B cell (primary cell): ENCODE measurements around the gene SMG7.

Source experiments
- CTCF ChIP-seq: fragments of 200-600 bp; IDR thresholded peaks from one replicate; pipeline ENCODE4 v1.8.0; 2022; ENCODE audit warnings: antibody characterized with exemption, mild to moderate bottlenecking
- EZH2 ChIP-seq: IDR thresholded peaks from 2 replicates; pipeline ENCODE4 v1.6.1; 2012; ENCODE audit warnings: borderline replicate concordance, low read depth, mild to moderate bottlenecking, moderate library complexity, low read length; ENCODE audit not compliant: insufficient read depth, poor library complexity, severe bottlenecking

DNA sequence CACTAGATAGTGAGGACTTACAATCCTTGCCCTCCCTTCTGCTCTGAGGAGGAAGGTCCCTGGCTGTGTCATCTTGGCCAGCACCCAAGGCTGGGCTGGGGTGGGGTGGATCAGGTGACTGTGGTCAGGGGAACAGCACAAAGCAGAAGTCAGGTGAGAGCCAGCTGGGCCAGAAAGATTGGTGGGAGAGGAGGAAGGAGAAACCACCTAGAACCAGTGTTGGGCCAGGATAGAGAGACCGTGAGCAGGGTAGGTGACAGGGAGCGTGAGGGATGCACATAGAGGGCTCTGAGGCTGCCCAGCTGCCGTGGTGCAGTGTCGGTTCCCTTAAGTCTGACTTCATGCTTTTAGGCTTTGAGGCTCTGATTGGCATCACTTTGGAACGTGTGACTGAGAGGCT is 95.3 kb downstream of the SMG7 start:
- TF ChIP-seq CTCF = no peak
- TF ChIP-seq EZH2 = no peak
